Thoracic aorta (tissue), 2 donors: ENCODE measurements around the gene ARHGEF16. TPM values are rescaled to one million over a fixed set of nuclear protein-coding genes. Genes with fewer than 3 reads are reported as not detected.

Experiments
- ATAC-seq: fragments of 150-250 bp; one replicate; pipeline ENCODE4 v1.8.0; 2017; ENCODE audit warnings: low read depth; ENCODE audit not compliant: insufficient number of reproducible peaks, low FRiP score
- DNase-seq: peaks from one replicate; pipeline ENCODE4 v3.0.0-alpha.2; 2020; ENCODE audit warnings: low spot score
- H3K27ac ChIP-seq, 2 donors: fragments of 200-600 bp; sonication (generic); 1 replicate in 1 of 2; 2 replicates in 1 of 2; pipeline ENCODE4 v1.5.1; 2016; ENCODE audit warnings: mild to moderate bottlenecking in 2 of 2, moderate library complexity in 2 of 2
- H3K27me3 ChIP-seq: fragments of 200-600 bp; sonication (generic); replicated peaks from 2 replicates; pipeline ENCODE4 v1.6.0; 2016; ENCODE audit warnings: mild to moderate bottlenecking; ENCODE audit not compliant: insufficient read depth
- H3K36me3 ChIP-seq: fragments of 200-600 bp; sonication (generic); one replicate; pipeline ENCODE4 v1.5.1; 2016
- H3K4me1 ChIP-seq, 2 donors: fragments of 200-600 bp; sonication (generic); 1 replicate in 1 of 2; 2 replicates in 1 of 2; pipeline versions ENCODE4 v1.5.1 to v1.6.0; 2016; ENCODE audit warnings: low read depth in 2 of 2, mild to moderate bottlenecking in 1 of 2; ENCODE audit not compliant: control insufficient read depth in 1 of 2
- H3K4me3 ChIP-seq: fragments of 200-600 bp; sonication (generic); 2 replicates; pipeline ENCODE4 v1.5.1; 2016; ENCODE audit warnings: mild to moderate bottlenecking
- H3K9me3 ChIP-seq: fragments of 200-600 bp; sonication (generic); 2 replicates; pipeline ENCODE4 v1.5.1; 2016
- total RNA-seq, 2 donors: library from RNA; depleted of rRNA; stranded (reverse); fragments of >200 nt; gene quantifications; one replicate each; pipeline versions ENCODE4 v1.1.0 to v1.2.3, GENCODE V29; 2016
- TF ChIP-seq, protein P1 (sequence below): fragments of 200-600 bp; sonication (generic); IDR thresholded peaks from one replicate; pipeline ENCODE4 v1.5.1; 2019; ENCODE audit warnings: antibody characterized with exemption

The ARHGEF16 gene
- total RNA-seq, 2 donors from 2014 or later, result 1.6 to 2.4 TPM

DNA sequence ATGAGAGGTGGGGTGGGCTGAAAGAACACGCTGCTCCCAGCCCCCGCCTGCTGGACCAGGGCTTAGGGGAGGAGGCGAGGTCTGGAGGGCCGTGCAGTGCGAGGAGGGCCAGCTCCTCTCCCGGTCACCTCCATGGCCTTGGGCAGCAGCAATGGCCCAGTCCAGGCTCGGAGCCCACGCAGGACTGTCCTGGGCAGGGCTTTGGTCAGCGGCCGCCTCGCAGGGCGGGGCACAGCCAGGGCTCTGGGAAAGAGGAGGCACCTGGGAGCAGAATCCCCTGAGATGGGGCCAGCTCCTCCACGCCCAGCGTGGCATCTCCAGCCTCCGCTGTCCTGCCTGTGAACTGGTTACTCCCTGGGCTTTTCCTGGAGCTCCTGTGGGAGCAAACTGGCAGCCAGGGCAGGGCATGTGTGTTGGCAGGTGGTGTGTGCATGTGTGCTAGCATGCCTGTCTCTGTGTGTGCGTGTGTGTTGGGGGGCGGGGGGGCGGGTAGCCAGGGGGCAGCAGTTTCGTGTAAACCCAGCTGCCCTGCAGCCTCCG lies 27.4 kb downstream of the ARHGEF16 start:
- no peak for DNase-seq
- no peak for ATAC-seq
- Histone ChIP-seq H3K4me3 (no peak overlapping the region), H3K27ac (no peak overlapping the region), H3K9me3 (no peaks in the 10 kb centered on the region), H3K36me3 (no peaks in the 10 kb centered on the region), H3K4me1 (no peaks in the 10 kb centered on the region), H3K27me3 (no peaks in the 10 kb centered on the region)
- TF ChIP-seq, protein P1, sequence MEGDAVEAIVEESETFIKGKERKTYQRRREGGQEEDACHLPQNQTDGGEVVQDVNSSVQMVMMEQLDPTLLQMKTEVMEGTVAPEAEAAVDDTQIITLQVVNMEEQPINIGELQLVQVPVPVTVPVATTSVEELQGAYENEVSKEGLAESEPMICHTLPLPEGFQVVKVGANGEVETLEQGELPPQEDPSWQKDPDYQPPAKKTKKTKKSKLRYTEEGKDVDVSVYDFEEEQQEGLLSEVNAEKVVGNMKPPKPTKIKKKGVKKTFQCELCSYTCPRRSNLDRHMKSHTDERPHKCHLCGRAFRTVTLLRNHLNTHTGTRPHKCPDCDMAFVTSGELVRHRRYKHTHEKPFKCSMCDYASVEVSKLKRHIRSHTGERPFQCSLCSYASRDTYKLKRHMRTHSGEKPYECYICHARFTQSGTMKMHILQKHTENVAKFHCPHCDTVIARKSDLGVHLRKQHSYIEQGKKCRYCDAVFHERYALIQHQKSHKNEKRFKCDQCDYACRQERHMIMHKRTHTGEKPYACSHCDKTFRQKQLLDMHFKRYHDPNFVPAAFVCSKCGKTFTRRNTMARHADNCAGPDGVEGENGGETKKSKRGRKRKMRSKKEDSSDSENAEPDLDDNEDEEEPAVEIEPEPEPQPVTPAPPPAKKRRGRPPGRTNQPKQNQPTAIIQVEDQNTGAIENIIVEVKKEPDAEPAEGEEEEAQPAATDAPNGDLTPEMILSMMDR, result no peak

- no peak for DNase-seq
- Histone ChIP-seq H3K9me3 (no peaks in the 10 kb centered on the region), H3K27me3 (no peaks in the 10 kb centered on the region), H3K4me3 (no peak overlapping the region), H3K36me3 (no peaks in the 10 kb centered on the region), H3K27ac (no peak overlapping the region), H3K4me1 (no peaks in the 10 kb centered on the region)
- no peak for ATAC-seq
- TF ChIP-seq, protein P1, result no peak
Observed at GRCh38 chr1:3482378-3482849, 27.9 kb downstream of the ARHGEF16 start.

DNA sequence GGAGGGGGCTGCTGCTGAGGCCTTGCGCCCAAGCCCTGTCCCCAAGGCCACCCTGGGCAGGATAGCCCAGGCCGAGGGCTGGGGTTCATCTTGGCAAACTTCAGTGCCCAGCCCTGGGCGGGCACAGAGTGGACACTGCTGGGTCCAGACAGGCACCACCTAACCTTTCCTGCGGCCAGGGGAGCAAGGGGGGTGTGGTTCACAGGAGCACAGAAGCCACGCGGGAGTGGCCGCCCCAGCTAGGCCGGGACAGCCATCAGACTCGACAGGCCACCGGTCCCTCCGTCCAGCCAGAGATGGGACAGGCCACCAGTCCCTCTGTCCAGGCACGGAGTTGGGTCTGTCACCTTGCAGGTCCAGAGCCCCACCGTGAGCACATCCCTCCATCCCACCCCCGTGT lies 28.9 kb downstream of the ARHGEF16 start:
- ATAC-seq, result no peak

GRCh38 chr1:3483801-3484444 lies 29.5 kb downstream of the ARHGEF16 start:
- Histone ChIP-seq H3K9me3 (peaks cover 9% of the 10 kb centered on the region), H3K27me3 (no peaks in the 10 kb centered on the region), H3K36me3 (peaks cover 5% of the 10 kb centered on the region), H3K4me3 (no peak overlapping the region), H3K27ac (no peak overlapping the region), H3K4me1 (no peaks in the 10 kb centered on the region)
- ATAC-seq, result no peak
- TF ChIP-seq, protein P1, result peak; percentile 49
- DNase-seq, result no peak

More for the DNA sequence above, 28.9 kb downstream of the ARHGEF16 start:
- TF ChIP-seq, protein P1, result no peak
- no peak overlapping the region for H3K4me3 ChIP-seq
- H3K27me3 ChIP-seq, result no peaks in the 10 kb centered on the region
- H3K36me3 ChIP-seq, result no peaks in the 10 kb centered on the region
- H3K27ac ChIP-seq, result no peak overlapping the region
- no peaks in the 10 kb centered on the region for H3K4me1 ChIP-seq
- DNase-seq, result no peak
- H3K9me3 ChIP-seq, result peaks cover 4% of the 10 kb centered on the region

- Histone ChIP-seq H3K36me3 (peaks cover 16% of the 10 kb centered on the region), H3K27ac (no peak overlapping the region), H3K4me3 (no peak overlapping the region), H3K9me3 (peaks cover 10% of the 10 kb centered on the region), H3K4me1 (no peaks in the 10 kb centered on the region), H3K27me3 (no peaks in the 10 kb centered on the region)
- TF ChIP-seq, protein P1, result no peak
- ATAC-seq, result no peak
- DNase-seq, result no peak
Observed at GRCh38 chr1:3485016-3485415, 30.6 kb downstream of the ARHGEF16 start.
